Subcutaneous abdominal adipose tissue (tissue), 5 donors: ENCODE measurements around the gene OXSR1.
"Not testable (repeated sequence)": the region's sequence is repeated elsewhere in the genome, so short reads cannot be mapped to it uniquely, and the experiment has no call there.

Source experiments
- H3K27ac ChIP-seq: one replicate; pipeline ENCODE4 v1.7.0; 2013; ENCODE audit warnings: low read depth, mild to moderate bottlenecking, inconsistent platforms, low read length, moderate library complexity
- H3K27me3 ChIP-seq, 5 donors: one replicate each; pipeline ENCODE4 v1.7.0; 2013; ENCODE audit warnings: low read length in 5 of 5, inconsistent platforms in 1 of 5; ENCODE audit not compliant: control insufficient read depth in 5 of 5, insufficient read depth in 4 of 5
- H3K36me3 ChIP-seq, 5 donors: one replicate each; pipeline ENCODE4 v1.7.0; 2013; ENCODE audit warnings: low read length in 5 of 5; ENCODE audit not compliant: control insufficient read depth in 5 of 5, insufficient read depth in 5 of 5
- H3K4me1 ChIP-seq, 5 donors: one replicate each; pipeline ENCODE4 v1.7.0; 2013; ENCODE audit warnings: low read length in 5 of 5, mild to moderate bottlenecking in 3 of 5, moderate library complexity in 1 of 5; ENCODE audit not compliant: control insufficient read depth in 5 of 5, insufficient read depth in 5 of 5
- H3K4me3 ChIP-seq, 5 donors: one replicate each; pipeline ENCODE4 v1.7.0; 2013; ENCODE audit warnings: low read length in 5 of 5, low read depth in 1 of 5
- H3K9ac ChIP-seq, 5 donors: one replicate each; pipeline ENCODE4 v1.7.0; 2013; ENCODE audit warnings: low read length in 5 of 5, mild to moderate bottlenecking in 4 of 5, moderate library complexity in 3 of 5
- H3K9me3 ChIP-seq, 5 donors: one replicate each; pipeline ENCODE4 v1.7.0; 2013; ENCODE audit warnings: low read length in 5 of 5; ENCODE audit not compliant: control insufficient read depth in 5 of 5
- donor health status: healthy.
- donor health status: healthy.
- donor health status: healthy.
- donor health status: healthy.
- donor health status: healthy.

The OXSR1 gene

DNA sequence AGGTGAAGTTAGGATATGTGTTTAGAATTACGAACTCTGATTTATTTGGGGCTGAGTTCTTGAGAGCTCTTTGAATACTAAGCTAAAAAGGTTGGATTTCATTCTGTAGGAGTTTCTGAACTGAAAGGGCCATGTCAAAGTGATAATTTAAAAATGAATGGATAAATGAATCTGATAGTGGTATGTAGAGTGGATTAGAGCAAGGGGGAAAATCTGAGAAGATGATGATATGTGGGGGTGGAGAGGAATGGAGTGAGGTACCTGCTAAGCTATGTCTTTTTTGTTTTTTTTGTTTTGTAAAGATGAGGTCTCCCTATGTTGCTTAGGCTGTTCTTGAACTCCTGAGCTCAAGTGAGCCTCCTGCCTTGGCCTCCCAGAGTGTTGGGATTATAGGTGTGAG is 55.7 kb downstream of the OXSR1 start:
- Histone ChIP-seq H3K27me3 (no peaks in the 10 kb centered on the region), H3K9me3 (no peaks in the 10 kb centered on the region), H3K27ac (no peak overlapping the region), H3K4me1 (no peaks in the 10 kb centered on the region), H3K36me3 (peaks cover 14 to 30% (median 25%) of the 10 kb centered on the region in 5 donors), H3K9ac (no peak overlapping the region), H3K4me3 (no peak overlapping the region)

DNA sequence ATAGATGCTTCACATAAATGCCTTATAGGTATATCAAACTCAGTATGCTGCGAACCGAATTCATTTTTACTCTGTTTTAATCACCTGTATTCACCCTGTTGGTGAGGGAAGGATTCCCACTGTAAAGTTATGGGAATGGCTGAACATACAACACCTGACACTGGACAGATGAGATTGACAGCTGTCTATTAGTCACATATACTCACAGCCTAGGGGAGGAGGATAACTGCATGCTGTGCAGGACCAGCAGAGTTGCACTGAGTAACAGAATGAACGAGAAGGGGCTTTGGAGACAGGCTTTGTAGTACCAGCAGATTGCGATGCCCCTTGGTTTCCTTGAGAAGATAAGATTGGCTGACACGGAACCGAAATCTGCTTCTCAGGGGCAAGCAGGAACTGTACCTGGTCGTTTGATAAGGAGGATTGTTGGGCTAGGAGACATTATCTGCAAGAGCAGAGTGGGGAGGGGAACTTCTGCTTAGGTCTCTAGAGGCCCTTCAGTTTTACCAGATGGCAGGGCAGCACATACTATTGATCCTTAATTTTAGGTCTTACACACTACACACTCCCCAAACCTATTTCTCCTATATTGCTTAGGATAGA is 56.8 kb downstream of the OXSR1 start:
- H3K4me3 ChIP-seq, result no peak overlapping the region
- H3K27me3 ChIP-seq, result no peaks in the 10 kb centered on the region
- H3K27ac ChIP-seq, result no peak overlapping the region
- H3K9ac ChIP-seq, result no peak overlapping the region
- no peaks in the 10 kb centered on the region for H3K9me3 ChIP-seq
- H3K36me3 ChIP-seq, result peaks cover 18 to 25% (median 25%) of the 10 kb centered on the region in 5 donors
- no peaks in the 10 kb centered on the region for H3K4me1 ChIP-seq

DNA sequence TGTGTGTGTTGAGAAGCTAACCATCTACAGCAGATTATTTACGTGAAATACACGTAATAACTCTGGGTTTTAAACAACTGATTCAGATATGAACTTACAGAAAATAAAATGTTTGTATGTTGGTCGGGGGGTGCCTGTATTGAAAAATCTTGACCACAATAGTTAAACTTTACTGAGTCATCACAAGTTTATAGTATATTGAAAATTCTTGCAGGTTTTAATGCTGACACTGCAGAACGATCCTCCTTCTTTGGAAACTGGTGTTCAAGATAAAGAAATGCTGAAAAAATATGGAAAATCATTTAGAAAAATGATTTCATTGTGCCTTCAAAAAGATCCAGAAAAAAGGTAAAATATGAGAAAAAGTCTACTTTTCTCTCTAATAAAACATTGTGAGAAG is 59.0 kb downstream of the OXSR1 start:
- no peak overlapping the region for H3K4me3 ChIP-seq
- no peak overlapping the region for H3K27ac ChIP-seq
- peaks cover 23 to 33% (median 27%) of the 10 kb centered on the region in 5 donors for H3K36me3 ChIP-seq
- H3K27me3 ChIP-seq, result no peaks in the 10 kb centered on the region
- no peak overlapping the region for H3K9ac ChIP-seq
- H3K9me3 ChIP-seq, result no peaks in the 10 kb centered on the region
- peaks cover 0 to 4% (median 4%) of the 10 kb centered on the region in 5 donors for H3K4me1 ChIP-seq

DNA sequence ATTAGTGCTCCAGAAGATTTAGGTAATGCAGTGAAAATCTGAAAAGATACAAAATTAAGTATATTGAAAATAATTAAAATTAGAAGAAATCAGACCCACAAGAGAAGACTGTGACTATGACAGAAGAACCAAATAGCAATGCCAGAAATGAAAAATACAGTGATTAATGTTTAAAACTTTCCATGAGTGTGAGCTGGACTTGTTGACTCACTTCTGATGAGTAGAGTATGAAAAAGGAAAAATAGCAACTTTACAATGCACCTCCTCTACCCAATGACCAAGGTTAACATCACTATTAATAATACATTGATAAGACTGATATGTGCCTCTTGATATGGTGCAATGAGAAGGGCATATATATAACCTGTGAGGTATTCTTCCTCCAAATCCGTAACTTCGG is 60.9 kb downstream of the OXSR1 start:
- H3K4me3 ChIP-seq, result no peak overlapping the region
- peaks cover 0 to 4% (median 4%) of the 10 kb centered on the region in 5 donors for H3K4me1 ChIP-seq
- H3K9me3 ChIP-seq, result no peaks in the 10 kb centered on the region
- H3K27ac ChIP-seq, result no peak overlapping the region
- H3K27me3 ChIP-seq, result no peaks in the 10 kb centered on the region
- H3K36me3 ChIP-seq, result peaks cover 26 to 43% (median 37%) of the 10 kb centered on the region in 5 donors
- no peak overlapping the region for H3K9ac ChIP-seq

DNA sequence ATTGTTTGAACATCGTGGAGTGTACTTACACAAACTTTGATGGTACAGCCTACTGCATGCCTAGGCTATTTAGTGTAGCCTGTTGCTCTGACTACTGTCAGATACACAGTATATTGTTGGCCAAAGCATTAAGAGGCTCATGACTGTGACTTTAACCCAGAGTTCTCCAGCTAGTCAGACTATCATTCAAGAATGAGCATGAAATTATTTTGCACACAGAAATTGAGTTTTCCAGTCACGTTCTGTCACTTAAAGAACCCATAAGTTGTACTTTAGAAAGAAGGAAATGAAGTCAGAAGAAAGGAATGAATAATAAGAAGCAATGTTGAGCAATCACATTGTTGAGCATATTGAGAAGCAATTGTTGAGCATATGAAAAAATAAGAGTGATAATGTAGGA is 62.7 kb downstream of the OXSR1 start:
- Histone ChIP-seq H3K27ac (no peak overlapping the region), H3K36me3 (peaks cover 23 to 39% (median 34%) of the 10 kb centered on the region in 5 donors), H3K27me3 (no peaks in the 10 kb centered on the region), H3K4me1 (peaks cover 0 to 4% (median 4%) of the 10 kb centered on the region in 5 donors), H3K4me3 (no peak overlapping the region), H3K9me3 (no peaks in the 10 kb centered on the region), H3K9ac (no peak overlapping the region)

DNA sequence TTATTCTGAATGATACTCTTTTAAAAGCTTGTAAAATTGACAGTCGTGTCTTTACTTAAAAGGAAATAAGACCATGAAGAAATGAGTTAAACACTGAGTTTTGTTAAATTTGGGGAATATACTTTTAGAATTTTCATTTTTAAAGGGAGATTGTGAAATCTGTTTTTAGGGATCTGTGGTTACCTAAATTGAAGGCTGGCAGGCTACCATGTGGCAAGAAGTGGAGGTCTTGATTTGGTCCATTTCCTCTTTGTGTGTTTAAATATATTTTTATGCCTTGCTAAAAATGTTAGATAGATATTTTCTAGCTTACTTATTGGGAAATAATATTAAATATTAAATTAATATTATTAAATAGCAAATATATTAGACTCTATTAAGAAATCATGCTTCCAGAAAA is 63.7 kb downstream of the OXSR1 start:
- no peaks in the 10 kb centered on the region for H3K27me3 ChIP-seq
- peaks cover 21 to 38% (median 29%) of the 10 kb centered on the region in 5 donors for H3K36me3 ChIP-seq
- H3K4me1 ChIP-seq, result peaks cover 0 to 4% (median 4%) of the 10 kb centered on the region in 5 donors
- no peak overlapping the region for H3K27ac ChIP-seq
- no peak overlapping the region for H3K9ac ChIP-seq
- no peak overlapping the region for H3K4me3 ChIP-seq
- H3K9me3 ChIP-seq, result no peaks in the 10 kb centered on the region

DNA sequence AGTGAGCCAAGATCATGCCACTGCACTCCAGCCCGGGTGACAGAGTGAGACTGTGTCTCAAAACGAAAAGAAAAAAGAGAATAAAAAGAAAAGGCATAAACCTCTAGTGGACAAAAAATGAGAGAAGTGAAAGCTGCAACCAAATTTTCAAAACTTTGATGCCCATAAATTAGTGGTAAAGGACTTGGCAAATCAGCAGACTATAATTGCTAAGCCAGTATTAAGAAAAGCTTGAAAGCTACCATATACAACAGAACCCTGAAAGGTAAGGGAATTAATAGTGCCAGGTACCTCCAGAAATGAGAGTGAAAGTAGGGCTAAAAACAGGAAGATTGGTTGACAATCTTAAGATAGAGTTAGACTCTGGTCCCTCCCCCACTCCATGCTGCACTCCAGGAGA is 67.4 kb downstream of the OXSR1 start:
- H3K4me3 ChIP-seq, result no peak overlapping the region
- H3K4me1 ChIP-seq, result peaks cover 0 to 4% (median 2%) of the 10 kb centered on the region in 5 donors
- peaks cover 0 to 7% (median 0%) of the 10 kb centered on the region in 5 donors for H3K9me3 ChIP-seq
- no peaks in the 10 kb centered on the region for H3K27me3 ChIP-seq
- H3K27ac ChIP-seq, result no peak overlapping the region
- H3K9ac ChIP-seq, result no peak overlapping the region
- H3K36me3 ChIP-seq, result peaks cover 24 to 34% (median 31%) of the 10 kb centered on the region in 5 donors

DNA sequence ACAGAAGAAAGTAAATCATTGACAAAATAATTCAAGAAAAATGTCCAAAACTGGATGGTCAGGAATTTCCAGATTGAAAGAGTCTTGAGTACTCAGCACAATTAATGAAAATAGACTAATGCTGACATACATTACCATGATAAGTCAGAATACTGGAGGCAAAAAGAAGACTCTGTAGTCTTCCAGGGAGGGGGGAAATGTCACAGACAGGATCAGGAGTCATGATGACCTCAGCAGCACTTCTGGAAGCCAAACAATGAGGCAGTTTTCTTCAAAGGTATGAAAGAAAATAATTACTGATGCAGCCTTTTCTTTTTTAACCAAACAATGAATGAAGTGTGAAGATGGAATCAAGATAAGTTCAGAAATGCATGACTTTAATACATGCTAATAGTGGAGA is 70.1 kb downstream of the OXSR1 start:
- Histone ChIP-seq H3K36me3 (peaks cover 23 to 44% (median 34%) of the 10 kb centered on the region in 5 donors), H3K4me3 (no peak overlapping the region), H3K9ac (no peak overlapping the region), H3K9me3 (peaks cover 0 to 16% (median 5%) of the 10 kb centered on the region in 5 donors), H3K27ac (no peak overlapping the region), H3K27me3 (no peaks in the 10 kb centered on the region), H3K4me1 (no peaks in the 10 kb centered on the region)

DNA sequence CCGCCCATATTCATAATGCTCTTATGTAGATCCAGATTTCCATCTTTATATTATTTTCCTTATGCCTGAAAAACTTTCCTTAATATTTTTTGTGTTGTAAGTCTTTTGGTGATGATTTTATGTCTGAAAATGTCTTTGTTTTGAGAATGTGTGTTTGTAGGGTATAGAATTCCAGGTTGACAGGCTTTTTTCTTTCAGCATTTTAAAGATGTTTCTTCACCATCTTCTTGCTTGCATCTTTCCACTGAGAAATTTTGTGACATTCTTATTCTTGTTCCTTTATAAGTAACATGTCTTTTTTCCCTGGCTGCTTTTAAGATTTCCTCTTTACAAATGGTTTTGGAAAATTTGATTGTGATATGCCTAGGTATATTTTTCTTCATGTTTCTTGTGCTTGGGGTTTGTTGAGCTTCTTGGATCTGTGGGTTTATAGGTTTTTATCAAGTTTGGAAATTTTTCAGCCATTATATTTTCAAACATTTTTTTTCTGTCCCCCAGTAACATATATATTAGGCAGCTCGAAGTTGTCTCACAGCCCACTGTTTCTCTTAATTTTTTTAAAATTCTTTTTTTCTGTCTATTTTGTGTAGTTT is 73.2 kb downstream of the OXSR1 start:
- no peak overlapping the region for H3K9ac ChIP-seq
- no peaks in the 10 kb centered on the region for H3K27me3 ChIP-seq
- H3K27ac ChIP-seq, result no peak overlapping the region
- no peaks in the 10 kb centered on the region for H3K4me1 ChIP-seq
- H3K9me3 ChIP-seq, result peaks cover 0 to 16% (median 5%) of the 10 kb centered on the region in 5 donors
- H3K36me3 ChIP-seq, result peaks cover 17 to 45% (median 30%) of the 10 kb centered on the region in 5 donors
- no peak overlapping the region for H3K4me3 ChIP-seq

DNA sequence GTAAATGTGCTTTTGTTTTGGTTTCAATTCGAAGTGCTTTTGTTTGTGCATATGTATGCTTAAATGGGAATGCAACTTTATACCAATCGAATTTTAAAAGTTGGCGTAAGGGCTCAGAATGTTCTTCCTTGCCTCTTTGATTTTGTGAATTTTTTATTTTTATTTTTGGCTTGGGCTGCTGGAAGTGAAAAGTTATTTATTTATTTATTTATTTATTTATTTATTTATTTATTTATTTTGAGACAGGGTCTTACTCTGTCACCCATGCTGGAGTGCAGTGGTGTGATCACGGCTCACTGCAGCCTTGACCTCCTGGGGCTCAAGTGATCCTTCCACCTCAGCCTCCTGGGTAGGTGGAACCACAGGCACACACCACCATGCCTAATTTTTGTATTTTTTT is 77.5 kb downstream of the OXSR1 start:
- not testable (repeated sequence) for H3K4me3 ChIP-seq, H3K27ac ChIP-seq, H3K9ac ChIP-seq, H3K27me3 ChIP-seq, H3K9me3 ChIP-seq
- Histone ChIP-seq H3K36me3 (peaks cover 2 to 37% (median 26%) of the 10 kb centered on the region in 5 donors), H3K4me1 (peaks cover 0 to 11% (median 3%) of the 10 kb centered on the region in 5 donors)
